SK-N-MC (cell line): ENCODE results near the gene SIDT1.

Experiments
- DNase-seq: peaks from one replicate; pipeline ENCODE4 v3.0.0-alpha.2; 2011; ENCODE audit warnings: low read depth, low spot score
- H3K27ac ChIP-seq: fragments of 200-600 bp; sonication (generic); 2 replicates; pipeline ENCODE4 v1.5.1; 2016; ENCODE audit warnings: mixed run types
- H3K36me3 ChIP-seq: fragments of 200-600 bp; sonication (generic); 2 replicates; pipeline ENCODE4 v1.6.1; 2017; ENCODE audit warnings: antibody characterized with exemption, low read length, mixed read lengths; ENCODE audit not compliant: insufficient read depth
- H3K4me3 ChIP-seq: fragments of 200-600 bp; sonication (generic); 2 replicates; pipeline ENCODE4 v1.5.1; 2016
- H3K9ac ChIP-seq: fragments of 200-600 bp; sonication (generic); 2 replicates; pipeline ENCODE4 v1.8.0; 2017; ENCODE audit warnings: mixed run types, mixed read lengths; ENCODE audit not compliant: insufficient read length
- H3K9me3 ChIP-seq: fragments of 200-600 bp; sonication (generic); 2 replicates; pipeline ENCODE4 v1.6.1; 2017; ENCODE audit warnings: low read depth, mild to moderate bottlenecking, antibody characterized with exemption, low read length, moderate library complexity, mixed read lengths
- EZH2 ChIP-seq: fragments of 200-600 bp; sonication (generic); IDR thresholded peaks from one replicate; pipeline ENCODE4 v1.6.1; 2017; ENCODE audit warnings: antibody characterized with exemption
- FOXP2 ChIP-seq: optimal IDR thresholded peaks from 2 replicates; pipeline ENCODE3; 2011; ENCODE audit warnings: mild to moderate bottlenecking, moderate library complexity; ENCODE audit not compliant: insufficient read depth; ENCODE audit errors: extremely low read length, control extremely low read depth
- POLR2AphosphoS5 ChIP-seq: IDR thresholded peaks from 2 replicates; pipeline ENCODE4 v1.6.1; 2012; ENCODE audit warnings: mild to moderate bottlenecking, low read depth, low read length, borderline replicate concordance

The SIDT1 gene

DNA sequence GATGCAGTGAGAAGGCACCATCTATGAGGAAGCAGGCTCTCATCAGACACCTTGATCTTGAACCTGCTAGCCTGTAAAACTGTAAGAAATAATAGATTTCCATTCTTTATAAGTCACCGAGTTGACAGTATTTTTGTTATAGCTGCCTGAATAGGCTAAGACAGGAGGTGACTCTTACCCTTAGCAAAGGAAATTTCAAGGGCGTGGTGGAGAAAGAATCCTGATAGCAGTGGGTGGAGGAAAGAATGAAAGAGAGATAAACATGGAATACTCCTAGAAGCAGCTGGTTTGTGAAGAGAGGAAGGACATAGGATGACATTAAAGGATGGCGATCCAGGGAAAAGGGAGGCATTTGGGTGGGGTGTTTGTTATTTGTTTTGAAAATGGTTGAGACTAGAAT is 41.4 kb downstream of the SIDT1 start:
- Histone ChIP-seq H3K9ac (no peak overlapping the region), H3K27ac (no peak overlapping the region), H3K4me3 (no peak overlapping the region), H3K36me3 (no peaks in the 10 kb centered on the region), H3K9me3 (no peaks in the 10 kb centered on the region)
- TF ChIP-seq FOXP2 (no peak), POLR2AphosphoS5 (no peak), EZH2 (no peak)
- no peak for DNase-seq

GRCh38 chr3:113574213-113574612 is 41.9 kb downstream of the SIDT1 start:
- no peak for TF ChIP-seq POLR2AphosphoS5
- no peak for TF ChIP-seq EZH2
- TF ChIP-seq FOXP2: no peak

DNA sequence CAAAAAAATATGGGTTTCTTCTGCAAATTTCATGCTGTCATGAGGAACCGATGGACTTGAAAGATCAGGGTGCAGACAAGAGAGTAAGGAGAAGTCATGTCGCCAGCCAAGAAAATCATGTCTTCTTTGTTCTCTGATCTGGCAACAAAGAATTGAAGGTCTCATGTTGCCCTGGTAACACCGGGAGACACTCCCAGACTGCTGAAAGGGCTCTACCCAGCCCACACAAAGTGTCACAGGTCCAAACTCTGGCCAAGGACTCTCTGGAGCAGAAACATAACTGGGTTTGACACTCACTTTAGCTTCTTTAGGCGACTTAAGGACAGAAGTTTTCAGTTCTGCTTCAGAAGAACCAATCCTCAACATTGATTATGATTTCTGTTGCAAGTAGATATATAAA is 42.9 kb downstream of the SIDT1 start:
- no peak overlapping the region for H3K4me3 ChIP-seq
- H3K27ac ChIP-seq: no peak overlapping the region
- H3K9ac ChIP-seq: no peak overlapping the region
- no peaks in the 10 kb centered on the region for H3K36me3 ChIP-seq
- DNase-seq: no peak
- TF ChIP-seq EZH2 (no peak), POLR2AphosphoS5 (no peak)
- no peaks in the 10 kb centered on the region for H3K9me3 ChIP-seq

More at GRCh38 chr3:113574213-113574612, 41.9 kb downstream of the SIDT1 start:
- Histone ChIP-seq H3K4me3 (no peak overlapping the region), H3K27ac (no peak overlapping the region), H3K36me3 (no peaks in the 10 kb centered on the region), H3K9ac (no peak overlapping the region), H3K9me3 (no peaks in the 10 kb centered on the region)
- DNase-seq: no peak

DNA sequence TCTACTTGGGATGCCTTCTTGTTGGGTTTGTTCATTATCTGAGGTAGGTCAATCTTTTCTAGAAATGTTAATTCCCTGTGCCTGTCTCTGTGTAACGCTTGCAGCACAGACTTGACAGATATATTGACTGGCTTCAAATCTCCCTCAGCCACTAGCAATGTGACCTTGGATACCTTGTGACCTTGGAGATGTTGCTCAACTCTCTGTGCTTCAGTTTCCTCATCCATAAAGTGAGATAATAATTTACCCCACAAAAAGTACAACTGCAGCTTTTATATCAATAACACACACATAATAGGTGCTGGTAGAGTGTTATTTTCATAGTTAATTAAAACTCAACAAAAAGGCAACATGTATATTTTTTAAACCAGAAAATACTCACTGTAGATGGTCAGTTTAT is 52.9 kb downstream of the SIDT1 start:
- Histone ChIP-seq H3K9me3 (no peaks in the 10 kb centered on the region), H3K27ac (no peak overlapping the region), H3K4me3 (no peak overlapping the region), H3K9ac (no peak overlapping the region), H3K36me3 (no peaks in the 10 kb centered on the region)
- no peak for DNase-seq
- TF ChIP-seq POLR2AphosphoS5 (no peak), FOXP2 (no peak), EZH2 (no peak)

DNA sequence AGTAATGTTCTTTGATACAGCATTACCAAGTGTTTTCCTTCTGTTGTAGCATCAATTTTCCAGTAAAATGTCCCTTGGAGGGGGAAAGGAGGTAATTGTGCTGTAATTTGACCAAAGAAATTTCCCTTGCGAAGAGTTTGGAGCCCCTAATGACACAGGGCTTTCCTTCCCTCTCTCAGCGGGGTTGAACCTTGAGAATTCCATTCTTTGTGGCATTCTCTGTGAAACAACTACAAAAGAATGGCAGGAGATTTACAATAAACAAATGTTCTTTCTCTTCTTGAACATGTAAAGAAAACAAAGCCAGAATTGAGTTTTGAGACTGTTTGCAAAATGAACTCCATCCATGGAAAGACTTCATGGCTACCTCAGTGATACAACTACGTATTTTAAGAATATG is 53.4 kb downstream of the SIDT1 start:
- no peak overlapping the region for H3K27ac ChIP-seq
- H3K9ac ChIP-seq: no peak overlapping the region
- DNase-seq: no peak
- no peak overlapping the region for H3K4me3 ChIP-seq
- no peaks in the 10 kb centered on the region for H3K36me3 ChIP-seq
- no peak for TF ChIP-seq FOXP2
- TF ChIP-seq EZH2: no peak
- TF ChIP-seq POLR2AphosphoS5: no peak
- H3K9me3 ChIP-seq: no peaks in the 10 kb centered on the region

DNA sequence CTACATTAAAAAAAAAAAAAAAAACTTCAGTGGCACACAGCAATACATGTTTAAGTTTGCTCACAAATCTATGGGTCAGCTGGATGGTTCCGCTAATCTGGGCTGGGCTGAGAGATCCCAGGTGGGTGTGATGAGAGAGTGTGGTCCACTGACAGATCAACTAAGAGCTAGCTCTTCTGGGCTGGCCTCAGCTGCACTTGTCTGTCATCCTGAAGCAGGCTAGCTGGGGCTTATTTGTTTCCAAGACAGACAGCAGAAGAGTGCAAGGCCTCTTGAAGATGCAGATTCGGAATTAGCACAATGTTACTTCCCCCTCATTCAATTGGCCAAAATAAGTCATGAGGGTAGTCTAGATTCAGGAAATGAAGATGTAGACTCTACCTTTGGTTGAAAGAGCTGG is 56.5 kb downstream of the SIDT1 start:
- Histone ChIP-seq H3K9me3 (no peaks in the 10 kb centered on the region), H3K9ac (no peak overlapping the region), H3K4me3 (no peak overlapping the region), H3K36me3 (no peaks in the 10 kb centered on the region), H3K27ac (no peak overlapping the region)
- no peak for DNase-seq
- TF ChIP-seq FOXP2 (no peak), POLR2AphosphoS5 (no peak), EZH2 (no peak)

GRCh38 chr3:113589971-113590370 is 57.6 kb downstream of the SIDT1 start:
- H3K36me3 ChIP-seq: no peaks in the 10 kb centered on the region
- DNase-seq: no peak
- TF ChIP-seq FOXP2: no peak
- H3K4me3 ChIP-seq: no peak overlapping the region
- no peak overlapping the region for H3K9ac ChIP-seq
- no peak overlapping the region for H3K27ac ChIP-seq
- no peaks in the 10 kb centered on the region for H3K9me3 ChIP-seq

GRCh38 chr3:113590983-113591382 is 58.6 kb downstream of the SIDT1 start:
- Histone ChIP-seq H3K4me3 (no peak overlapping the region), H3K27ac (no peak overlapping the region), H3K36me3 (no peaks in the 10 kb centered on the region), H3K9ac (no peak overlapping the region), H3K9me3 (no peaks in the 10 kb centered on the region)
- DNase-seq: no peak
- no peak for TF ChIP-seq FOXP2
- TF ChIP-seq EZH2: no peak
- TF ChIP-seq POLR2AphosphoS5: no peak

DNA sequence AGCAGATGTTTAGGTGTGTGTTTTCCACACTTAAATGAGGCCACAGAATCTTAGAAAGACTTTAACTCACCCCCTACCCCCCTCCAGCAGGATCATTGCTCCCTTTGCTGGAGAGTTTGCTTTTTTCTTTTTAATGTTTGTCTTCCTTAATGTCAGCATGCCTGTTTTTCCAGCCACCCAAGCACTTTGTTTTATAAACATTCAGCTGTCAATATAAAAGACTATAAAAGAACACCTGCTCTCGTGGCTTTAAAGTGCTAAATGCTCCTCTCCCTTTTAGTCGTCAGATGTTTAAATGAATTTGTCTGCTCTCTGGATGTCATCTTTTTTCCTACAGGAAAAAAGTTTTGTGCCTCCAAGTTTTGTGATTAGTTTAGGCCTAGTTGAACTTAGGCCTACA is 61.7 kb downstream of the SIDT1 start:
- Histone ChIP-seq H3K9me3 (no peaks in the 10 kb centered on the region), H3K36me3 (no peaks in the 10 kb centered on the region), H3K4me3 (no peak overlapping the region), H3K9ac (no peak overlapping the region), H3K27ac (no peak overlapping the region)
- TF ChIP-seq EZH2: no peak
- TF ChIP-seq FOXP2: no peak
- no peak for TF ChIP-seq POLR2AphosphoS5
- DNase-seq: no peak
